Neural cell (in vitro differentiated cells): ENCODE results near the gene BIK. TPM values are rescaled to one million over a fixed set of nuclear protein-coding genes. Genes with fewer than 3 reads are reported as not detected.

Source experiments
- H2AFZ ChIP-seq: fragments of 200-600, 300-800 bp; sonication (generic), shearing (Covaris generic); 2 replicates; pipeline ENCODE4 v1.6.0; 2014; ENCODE audit warnings: low read depth, mild to moderate bottlenecking, antibody characterized with exemption, low read length, moderate library complexity
- H3F3A ChIP-seq: fragments of 200-600 bp; shearing (Covaris generic); 2 replicates; pipeline ENCODE4 v1.6.1; 2016; ENCODE audit warnings: mild to moderate bottlenecking, moderate library complexity, mixed read lengths, antibody characterized with exemption, low read length; ENCODE audit not compliant: insufficient read depth, poor library complexity, severe bottlenecking
- H3K27ac ChIP-seq: fragments of 200-600, 300-800 bp; sonication (generic), shearing (Covaris generic); 2 replicates; pipeline ENCODE4 v1.5.1; 2014; ENCODE audit warnings: mild to moderate bottlenecking, low read length, moderate library complexity
- H3K27me3 ChIP-seq: fragments of 300-800, 200-600 bp; sonication (generic), shearing (Covaris generic); 2 replicates; pipeline ENCODE4 v1.6.0; 2014; ENCODE audit warnings: mild to moderate bottlenecking, low read depth, low read length, moderate library complexity; ENCODE audit not compliant: insufficient read depth
- H3K36me3 ChIP-seq: fragments of 300-800, 200-600 bp; sonication (generic), shearing (Covaris generic); 2 replicates; pipeline ENCODE4 v1.5.1; 2014; ENCODE audit warnings: mild to moderate bottlenecking, antibody characterized with exemption, low read length, moderate library complexity; ENCODE audit not compliant: insufficient read depth
- H3K4me2 ChIP-seq: fragments of 300-800, 200-600 bp; sonication (generic), shearing (Covaris generic); 2 replicates; pipeline ENCODE4 v1.6.0; 2014; ENCODE audit warnings: mild to moderate bottlenecking, low read length
- H3K4me3 ChIP-seq: fragments of 300-800, 200-600 bp; sonication (generic), shearing (Covaris generic); 2 replicates; pipeline ENCODE4 v1.5.1; 2014; ENCODE audit warnings: mild to moderate bottlenecking, low read length, moderate library complexity
- H3K79me2 ChIP-seq: fragments of 200-600 bp; shearing (Covaris generic); replicated peaks from 2 replicates; pipeline ENCODE4 v1.6.0; 2014; ENCODE audit warnings: mild to moderate bottlenecking, low read length, moderate library complexity; ENCODE audit not compliant: insufficient read depth
- H3K9ac ChIP-seq: fragments of 300-800, 200-600 bp; sonication (generic), shearing (Covaris generic); 2 replicates; pipeline ENCODE4 v1.6.1; 2016; ENCODE audit warnings: mild to moderate bottlenecking, low read length, mixed read lengths
- H3K9me2 ChIP-seq: fragments of 200-600 bp; shearing (Covaris generic); 2 replicates; pipeline ENCODE4 v1.6.1; 2016; ENCODE audit warnings: mild to moderate bottlenecking, low read length, mixed read lengths; ENCODE audit not compliant: insufficient read depth
- H3K9me3 ChIP-seq: fragments of 200-600, 300-800 bp; sonication (generic), shearing (Covaris generic); 2 replicates; pipeline ENCODE4 v1.6.1; 2016; ENCODE audit warnings: mild to moderate bottlenecking, mixed run types, low read length, moderate library complexity, mixed read lengths
- H4K20me1 ChIP-seq: fragments of 200-600 bp; shearing (Covaris generic); 2 replicates; pipeline ENCODE4 v1.6.1; 2016; ENCODE audit warnings: mild to moderate bottlenecking, mixed run types; ENCODE audit not compliant: insufficient read depth
- CTCF ChIP-seq: fragments of 450-650 bp; IDR thresholded peaks from 2 replicates; pipeline ENCODE4 v1.5.1; 2014; ENCODE audit warnings: antibody characterized with exemption, mild to moderate bottlenecking, moderate library complexity; ENCODE audit not compliant: poor library complexity, severe bottlenecking
- EP300 ChIP-seq: fragments of 450-650 bp; conservative IDR thresholded peaks from 2 replicates; pipeline ENCODE4 v1.6.1; 2014; ENCODE audit warnings: antibody characterized with exemption, mild to moderate bottlenecking, moderate library complexity; ENCODE audit not compliant: poor library complexity, severe bottlenecking
- EZH2 ChIP-seq: fragments of 200-600, 300-800 bp; shearing (Covaris generic), sonication (generic); IDR thresholded peaks from 2 replicates; pipeline ENCODE4 v1.6.1; 2014; ENCODE audit warnings: antibody characterized with exemption, low read length, borderline replicate concordance, mild to moderate bottlenecking; ENCODE audit not compliant: insufficient read depth, poor library complexity, severe bottlenecking
- MXI1 ChIP-seq: fragments of 450-650 bp; conservative IDR thresholded peaks from 2 replicates; pipeline ENCODE4 v1.6.1; 2014; ENCODE audit warnings: antibody characterized with exemption, mild to moderate bottlenecking; ENCODE audit not compliant: poor library complexity, severe bottlenecking
- POLR2AphosphoS5 ChIP-seq: IDR thresholded peaks from 2 replicates; pipeline ENCODE4 v1.6.1; 2012
- RAD21 ChIP-seq: fragments of 450-650 bp; conservative IDR thresholded peaks from 2 replicates; pipeline ENCODE4 v1.6.1; 2014; ENCODE audit warnings: antibody characterized with exemption, mild to moderate bottlenecking, moderate library complexity
- REST ChIP-seq: IDR thresholded peaks from 2 replicates; pipeline ENCODE4 v1.6.1; 2012; ENCODE audit warnings: borderline replicate concordance
- SMC3 ChIP-seq: fragments of 450-650 bp; conservative IDR thresholded peaks from 2 replicates; pipeline ENCODE4 v1.6.1; 2014; ENCODE audit warnings: antibody characterized with exemption, mild to moderate bottlenecking, moderate library complexity; ENCODE audit not compliant: poor library complexity
- TAF1 ChIP-seq: IDR thresholded peaks from 2 replicates; pipeline ENCODE4 v1.6.1; 2012; ENCODE audit warnings: low read depth
- polyA plus RNA-seq: library from polyadenylated mRNA; depleted of rRNA; stranded (reverse); fragments of >200 nt; gene quantifications from 2 replicates; pipeline ENCODE4 v1.2.3, GENCODE V29; 2014

The BIK gene
- polyA plus RNA-seq, 1 donor from 2014 or later = 3.1 TPM

GRCh38 chr22:43113526-43114251, 3.1 kb downstream of the BIK start:
- no peaks in the 10 kb centered on the region for H3K36me3 ChIP-seq
- no peaks in the 10 kb centered on the region for H4K20me1 ChIP-seq
- TF ChIP-seq SMC3 (no peak), CTCF (no peak), RAD21 (no peak), MXI1 (no peak), POLR2AphosphoS5 (no peak), EP300 (no peak), TAF1 (no peak), EZH2 (no peak), REST (no peak)
- H3F3A ChIP-seq = no peaks in the 10 kb centered on the region
- H3K79me2 ChIP-seq = no peaks in the 10 kb centered on the region
- H3K9me2 ChIP-seq = no peaks in the 10 kb centered on the region
- H3K4me2 ChIP-seq = no peak overlapping the region
- H3K27me3 ChIP-seq = peaks cover 35% of the 10 kb centered on the region
- H3K9me3 ChIP-seq = no peaks in the 10 kb centered on the region
- no peak overlapping the region for H3K9ac ChIP-seq
- H2AFZ ChIP-seq = no peak overlapping the region
- H3K27ac ChIP-seq = no peak overlapping the region
- no peak overlapping the region for H3K4me3 ChIP-seq

- no peaks in the 10 kb centered on the region for H3K9me3 ChIP-seq
- H3K27me3 ChIP-seq = peaks cover 28% of the 10 kb centered on the region
Measured at GRCh38 chr22:43114958-43115357, 4.4 kb downstream of the BIK start.

More at GRCh38 chr22:43114958-43115357, 4.4 kb downstream of the BIK start:
- Histone ChIP-seq H3K27ac (no peak overlapping the region), H3K36me3 (no peaks in the 10 kb centered on the region), H3K79me2 (no peaks in the 10 kb centered on the region), H3K4me2 (no peak overlapping the region), H3K9ac (no peak overlapping the region), H3F3A (no peaks in the 10 kb centered on the region), H2AFZ (no peak overlapping the region), H3K4me3 (no peak overlapping the region), H3K9me2 (no peaks in the 10 kb centered on the region), H4K20me1 (no peaks in the 10 kb centered on the region)
- TF ChIP-seq EZH2 (no peak), POLR2AphosphoS5 (no peak), EP300 (no peak), SMC3 (no peak), RAD21 (no peak), REST (no peak), TAF1 (no peak), MXI1 (no peak), CTCF (no peak)
